SK-N-SH (cell line): ENCODE measurements around the gene TXNDC11.

Experiments used
- CHD2 ChIP-seq: fragments of 150-350 bp; IDR thresholded peaks from 2 replicates; pipeline ENCODE4 v1.6.1; 2018; ENCODE audit warnings: low read length; ENCODE audit not compliant: partially characterized antibody
- CTCF ChIP-seq: fragments of 200-600 bp; sonication (generic); IDR thresholded peaks from 2 replicates; pipeline ENCODE4 v1.6.1; 2017; ENCODE audit warnings: antibody characterized with exemption, mild to moderate bottlenecking, moderate library complexity
- FOXJ3 ChIP-seq: sonication (generic); formaldehyde crosslinking; IDR thresholded peaks from 2 replicates; pipeline ENCODE4 v1.5.1; 2020; ENCODE audit warnings: mild to moderate bottlenecking, missing genetic modification reagents
- GATA2 ChIP-seq: sonication (generic); formaldehyde crosslinking; IDR thresholded peaks from 2 replicates; pipeline ENCODE4 v1.5.0; 2020; ENCODE audit warnings: mild to moderate bottlenecking, missing genetic modification reagents
- POLR2AphosphoS5 ChIP-seq: IDR thresholded peaks from 2 replicates; pipeline ENCODE4 v1.6.1; 2012; ENCODE audit warnings: low read depth, low read length

DNA sequence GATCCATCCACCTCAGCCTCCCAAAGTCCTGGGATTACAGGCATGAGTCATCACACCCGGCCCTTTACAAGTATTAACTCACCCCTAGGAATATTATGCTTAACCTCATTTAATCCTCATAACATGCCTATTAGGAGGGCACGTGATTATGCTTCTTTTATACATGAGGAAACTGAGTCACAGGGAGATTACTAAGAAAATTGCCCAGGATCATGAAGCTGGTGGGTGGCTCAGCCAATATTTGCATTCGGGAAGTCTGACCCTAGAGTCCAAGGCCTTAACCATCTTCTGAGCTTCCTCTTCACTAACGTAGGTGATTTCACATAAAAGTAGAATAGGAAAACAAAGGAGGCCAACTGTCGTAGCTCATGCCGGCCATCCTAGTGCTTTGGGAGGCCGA, 93.4 kb downstream of the TXNDC11 start:
- TF ChIP-seq POLR2AphosphoS5 (no peak), CTCF (no peak), FOXJ3 (CRISPR knock-in tag) (no peak), CHD2 (no peak), GATA2 (CRISPR knock-in tag) (no peak)
